Ovary (tissue), 9 donors: Measurements from ENCODE around the gene PPM1M. TPM values are rescaled to one million over a fixed set of nuclear protein-coding genes. Genes with fewer than 3 reads are reported as not detected.
A peak's percentile ranks its signal among the peaks of the same experiment; 100 is the strongest.
"Not testable (repeated sequence)": the region's sequence is repeated elsewhere in the genome, so short reads cannot be mapped to it uniquely, and the experiment has no call there.

Source experiments
- DNase-seq, 5 donors: peaks; one replicate each; pipeline ENCODE4 v3.0.0-alpha.2; 2019 to 2020
- H3K27ac ChIP-seq, 2 donors: fragments of 200-600 bp; one replicate each; pipeline versions ENCODE4 v1.5.1 to v1.8.0; 2019 to 2022
- H3K27me3 ChIP-seq: fragments of 200-600 bp; one replicate; pipeline ENCODE4 v1.8.0; 2022
- H3K36me3 ChIP-seq: fragments of 200-600 bp; sonication (generic); one replicate; pipeline ENCODE4 v1.5.1; 2019
- H3K4me1 ChIP-seq: one replicate; pipeline ENCODE4 v1.8.1; 2013; ENCODE audit warnings: mild to moderate bottlenecking, moderate library complexity; ENCODE audit not compliant: insufficient read depth
- H3K4me3 ChIP-seq: fragments of 200-600 bp; sonication (generic); one replicate; pipeline ENCODE4 v1.5.1; 2017
- H3K9me3 ChIP-seq, 2 donors: fragments of 200-600 bp in 1 of 2; sonication (generic) in 1 of 2; one replicate each; pipeline versions ENCODE4 v1.5.1 to v1.8.1; 2013 to 2019; ENCODE audit warnings: mild to moderate bottlenecking in 1 of 2, moderate library complexity in 1 of 2
- CTCF ChIP-seq, 3 donors: fragments of 450-650 bp in 2 of 3; fragments of 200-600 bp in 1 of 3; IDR thresholded peaks; one replicate each; pipeline versions ENCODE4 v1.5.1 to v1.8.0; 2016 to 2022; ENCODE audit warnings: antibody characterized with exemption in 3 of 3, mild to moderate bottlenecking in 1 of 3
- EP300 ChIP-seq: sonication (generic); formaldehyde crosslinking; IDR thresholded peaks from one replicate; pipeline ENCODE4 v1.6.1; 2017; ENCODE audit warnings: antibody characterized with exemption
- POLR2A ChIP-seq: fragments of 450-650 bp; IDR thresholded peaks from one replicate; pipeline ENCODE4 v1.6.1; 2017; ENCODE audit warnings: antibody characterized with exemption, mild to moderate bottlenecking, moderate library complexity
- WGBS, 3 donors: extraction: QIAGEN DNeasy Blood & Tissue Kit in 1 of 3; methylation state at CpG; one replicate each; pipeline versions ENCODE4 v1.1.5 to v1.1.7; 2013 to 2017; 5-methylcytosine and 5-hydroxymethylcytosine counted together
- intact Hi-C, 4 donors: fragments of 100-400 bp; cut with DNase I; formaldehyde crosslinking; loops; one replicate each; pipeline versions ENCODE4 v1.11.0 to v1.15.1; 2022 to 2023
- polyA plus RNA-seq, 2 donors: library from polyadenylated mRNA; stranded (reverse); fragments of 200-250 nt in 1 of 2; fragments of 350-450 nt in 1 of 2; fragmentation: Illumina TruSeq in 1 of 2; extraction: RNeasy Lipid Tissue Mini Kit (QIAGEN cat#74804) in 1 of 2; gene quantifications; one replicate each; pipeline ENCODE4 v1.2.3, GENCODE V29; 2013 to 2014
- total RNA-seq, 7 donors: library from RNA; depleted of rRNA in 2 of 7; stranded (reverse); fragments of >200 nt in 2 of 7; fragmentation: NEBNext Ultra II Directional in 3 of 7; extraction: Animal tissue kit (Norgen Biotek cat#: 25700) in 3 of 7; gene quantifications; one replicate each; pipeline versions ENCODE4 v1.1.0 to v1.2.4, GENCODE V29; 2016 to 2023
- donor health status: DM: no; HTN: no; CAD: no; lungs with moderate emphysema.
- donor health status: DM: no; HTN: no; CAD: no.
- donor health status: Bipolar disorder and iron deficiency.
- donor health status: DM: yes; HTN: yes; CAD: no.
- donor health status: DM: no; HTN: no; CAD: no.
- donor health status: DM: yes; HTN: yes; CAD: no.

Gene PPM1M
- total and polyA plus RNA-seq, 9 donors: 15.4 to 48.4 (median 25.7) TPM

- intact Hi-C loops: loop anchor here in 1 of 4 donors (10.0 kb wide), 1 partner anchor 123 kb away; no protein-coding TSS in a partner anchor
- Histone ChIP-seq H3K27ac (no peak overlapping the region), H3K4me3 (no peak overlapping the region), H3K4me1 (peaks cover 15% of the 10 kb centered on the region), H3K27me3 (no peaks in the 10 kb centered on the region), H3K36me3 (no peaks in the 10 kb centered on the region), H3K9me3 (no peaks in the 10 kb centered on the region)
- TF ChIP-seq EP300: no peak
- TF ChIP-seq POLR2A: no peak
- no peak for TF ChIP-seq CTCF (IDR thresholded peaks at IDR 0.05)
- 75 to 76% (median 76%) methylated on average over 8 of the region's 8 CpGs for WGBS, 3 donors
- peak in 2 of 5 donors; percentile 13 to 24 for DNase-seq
Observed at GRCh38 chr3:52281981-52282801, 36.6 kb downstream of the PPM1M start.

- H3K27ac ChIP-seq: peak overlapping the region in 1 of 2 donors; percentile 74
- 5 to 9% (median 8%) methylated on average over 1 of the region's 1 CpG for WGBS, 3 donors
- intact Hi-C loops: loop anchor here in 1 of 4 donors (10.0 kb wide), 1 partner anchor 121 kb away; no protein-coding TSS in a partner anchor
Observed at GRCh38 chr3:52283306-52283705, 37.7 kb downstream of the PPM1M start.

GRCh38 chr3:52284051-52284450, 38.5 kb downstream of the PPM1M start:
- H3K4me3 ChIP-seq, H3K36me3 ChIP-seq, H3K27me3 ChIP-seq, H3K9me3 ChIP-seq: not testable (repeated sequence)
- intact Hi-C loops: loop anchor here in 1 of 4 donors (10.0 kb wide), 1 partner anchor 121 kb away; no protein-coding TSS in a partner anchor
- peak in 2 of 5 donors; percentile 30 to 33 for DNase-seq
- peaks cover 17% of the 10 kb centered on the region for H3K4me1 ChIP-seq
- peak overlapping the region in 1 of 2 donors; percentile 74 for H3K27ac ChIP-seq
- WGBS, 3 donors: 63 to 72% (median 69%) methylated on average over 4 of the region's 4 CpGs

More at GRCh38 chr3:52283306-52283705, 37.7 kb downstream of the PPM1M start:
- Histone ChIP-seq H3K36me3 (no peaks in the 10 kb centered on the region), H3K27me3 (no peaks in the 10 kb centered on the region), H3K4me1 (peaks cover 15% of the 10 kb centered on the region), H3K9me3 (no peaks in the 10 kb centered on the region), H3K4me3 (no peak overlapping the region)
- TF ChIP-seq EP300 (no peak), POLR2A (no peak), CTCF (IDR thresholded peaks at IDR 0.05) (no peak)
- peak in 2 of 5 donors; percentile 16 to 28 for DNase-seq

- peak in 3 of 5 donors; percentile 29 to 43 (median 33) for DNase-seq
- H3K4me3 ChIP-seq: peak overlapping the region; percentile 95
- intact Hi-C loops: loop anchor here in 2 of 4 donors (5.0 to 10.0 kb wide), 2 partner anchors 49 to 118 kb away; partner anchors contain the start of gene TWF2 (in 1 of the 2)
Observed at GRCh38 chr3:52286777-52287110, 41.2 kb downstream of the PPM1M start.

More at GRCh38 chr3:52286777-52287110, 41.2 kb downstream of the PPM1M start:
- Histone ChIP-seq H3K36me3 (no peaks in the 10 kb centered on the region), H3K27me3 (no peaks in the 10 kb centered on the region), H3K4me1 (peaks cover 14% of the 10 kb centered on the region), H3K9me3 (no peaks in the 10 kb centered on the region), H3K27ac (no peak overlapping the region)
- WGBS, 3 donors: 38 to 57% (median 47%) methylated on average over 8 of the region's 8 CpGs
- TF ChIP-seq CTCF (IDR thresholded peaks at IDR 0.05): no peak
- no peak for TF ChIP-seq EP300
- TF ChIP-seq POLR2A: no peak
